ENCODE measurements around the gene IL1RL2.

Gene IL1RL2

GRCh38 chr2:102145107-102145506, 41.7 kb upstream of the IL1RL2 start:
- no CpG with 5 or more reads among the region's 4 CpGs for WGBS (ENCODE audit: extremely low coverage, insufficient coverage, low lambda C conversion rate)
- H3K4me1 ChIP-seq (ENCODE audit: control insufficient read depth, low read depth, low read length): no peaks in the 10 kb centered on the region

GRCh38 chr2:102145934-102146333, 40.9 kb upstream of the IL1RL2 start:
- H3K9ac ChIP-seq (ENCODE audit: low read length): no peak overlapping the region
- WGBS (ENCODE audit: extremely low coverage, insufficient coverage, low lambda C conversion rate): no CpG with 5 or more reads among the region's 4 CpGs
- no peak overlapping the region for H3K4ac ChIP-seq (ENCODE audit: low read depth, low read length)

More at GRCh38 chr2:102145107-102145506, 41.7 kb upstream of the IL1RL2 start:
- H3K18ac ChIP-seq (ENCODE audit: low read length): no peak overlapping the region
- no peak overlapping the region for H3K4me3 ChIP-seq (ENCODE audit: low read length)
- no peak overlapping the region for H2AK5ac ChIP-seq (ENCODE audit: low read length)
- H2BK15ac ChIP-seq (replicated peaks; ENCODE audit: low read depth): no peak overlapping the region
- H3K27me3 ChIP-seq (ENCODE audit: insufficient read depth, low read length, poor library complexity): no peaks in the 10 kb centered on the region
- no peak overlapping the region for H3K56ac ChIP-seq (ENCODE audit: low read length)
- no peak overlapping the region for H3K9ac ChIP-seq (ENCODE audit: low read length)
- no peak for DNase-seq
- no peaks in the 10 kb centered on the region for H3K79me2 ChIP-seq (ENCODE audit: control insufficient read depth, insufficient read depth, low read length)
- no peak overlapping the region for H4K8ac ChIP-seq (ENCODE audit: low read depth, low read length)
- H3K79me1 ChIP-seq (ENCODE audit: low read length): no peaks in the 10 kb centered on the region
- H3K27ac ChIP-seq (ENCODE audit: low read depth, low read length): no peak overlapping the region
- H3K23ac ChIP-seq (ENCODE audit: low read length): no peak overlapping the region
- H2BK5ac ChIP-seq (ENCODE audit: low read length): no peak overlapping the region
- no peak overlapping the region for H3K4ac ChIP-seq (ENCODE audit: low read depth, low read length)
- H3K4me2 ChIP-seq (ENCODE audit: low read length): no peak overlapping the region
- no peak overlapping the region for H4K5ac ChIP-seq (ENCODE audit: low read length)
- no peaks in the 10 kb centered on the region for H3K36me3 ChIP-seq (ENCODE audit: control insufficient read depth, insufficient read depth, low read length)
- H2BK120ac ChIP-seq (ENCODE audit: low read depth, low read length): no peak overlapping the region

GRCh38 chr2:102147935-102148334, 38.9 kb upstream of the IL1RL2 start:
- Histone ChIP-seq H2BK120ac (ENCODE audit: low read depth, low read length) (no peak overlapping the region), H3K9ac (ENCODE audit: low read length) (no peak overlapping the region), H3K27ac (ENCODE audit: low read depth, low read length) (no peak overlapping the region), H3K79me2 (ENCODE audit: control insufficient read depth, insufficient read depth, low read length) (no peaks in the 10 kb centered on the region), H3K4me3 (ENCODE audit: low read length) (no peak overlapping the region), H3K27me3 (ENCODE audit: insufficient read depth, low read length, poor library complexity) (no peaks in the 10 kb centered on the region), H3K23ac (ENCODE audit: low read length) (no peak overlapping the region), H4K5ac (ENCODE audit: low read length) (no peak overlapping the region), H3K4me1 (ENCODE audit: control insufficient read depth, low read depth, low read length) (no peaks in the 10 kb centered on the region), H3K79me1 (ENCODE audit: low read length) (no peaks in the 10 kb centered on the region), H3K36me3 (ENCODE audit: control insufficient read depth, insufficient read depth, low read length) (no peaks in the 10 kb centered on the region), H3K56ac (ENCODE audit: low read length) (no peak overlapping the region), H3K18ac (ENCODE audit: low read length) (no peak overlapping the region), H3K4ac (ENCODE audit: low read depth, low read length) (no peak overlapping the region), H3K4me2 (ENCODE audit: low read length) (no peak overlapping the region), H4K8ac (ENCODE audit: low read depth, low read length) (no peak overlapping the region), H2BK5ac (ENCODE audit: low read length) (no peak overlapping the region), H2BK15ac (replicated peaks; ENCODE audit: low read depth) (no peak overlapping the region), H2AK5ac (ENCODE audit: low read length) (no peak overlapping the region)
- no CpG with 5 or more reads among the region's 3 CpGs for whole genome bisulfite sequencing (ENCODE audit: extremely low coverage, insufficient coverage, low lambda C conversion rate)
- DNase-seq: no peak

More at GRCh38 chr2:102145934-102146333, 40.9 kb upstream of the IL1RL2 start:
- no peaks in the 10 kb centered on the region for H3K27me3 ChIP-seq (ENCODE audit: insufficient read depth, low read length, poor library complexity)
- no peak overlapping the region for H4K8ac ChIP-seq (ENCODE audit: low read depth, low read length)
- H2BK120ac ChIP-seq (ENCODE audit: low read depth, low read length): no peak overlapping the region
- no peaks in the 10 kb centered on the region for H3K36me3 ChIP-seq (ENCODE audit: control insufficient read depth, insufficient read depth, low read length)
- H2BK15ac ChIP-seq (replicated peaks; ENCODE audit: low read depth): no peak overlapping the region
- H3K27ac ChIP-seq (ENCODE audit: low read depth, low read length): no peak overlapping the region
- H2BK5ac ChIP-seq (ENCODE audit: low read length): no peak overlapping the region
- H3K56ac ChIP-seq (ENCODE audit: low read length): no peak overlapping the region
- no peak overlapping the region for H3K23ac ChIP-seq (ENCODE audit: low read length)
- H3K4me1 ChIP-seq (ENCODE audit: control insufficient read depth, low read depth, low read length): no peaks in the 10 kb centered on the region
- H4K5ac ChIP-seq (ENCODE audit: low read length): no peak overlapping the region
- no peak for DNase-seq
- H3K79me1 ChIP-seq (ENCODE audit: low read length): no peaks in the 10 kb centered on the region
- H3K79me2 ChIP-seq (ENCODE audit: control insufficient read depth, insufficient read depth, low read length): no peaks in the 10 kb centered on the region
- no peak overlapping the region for H3K4me2 ChIP-seq (ENCODE audit: low read length)
- H2AK5ac ChIP-seq (ENCODE audit: low read length): no peak overlapping the region
- no peak overlapping the region for H3K18ac ChIP-seq (ENCODE audit: low read length)
- no peak overlapping the region for H3K4me3 ChIP-seq (ENCODE audit: low read length)

GRCh38 chr2:102149243-102149642, 37.6 kb upstream of the IL1RL2 start:
- no peak overlapping the region for H2BK5ac ChIP-seq (ENCODE audit: low read length)
- no peak overlapping the region for H3K4me3 ChIP-seq (ENCODE audit: low read length)
- H3K79me2 ChIP-seq (ENCODE audit: control insufficient read depth, insufficient read depth, low read length): no peaks in the 10 kb centered on the region
- no peak overlapping the region for H3K4ac ChIP-seq (ENCODE audit: low read depth, low read length)
- H3K23ac ChIP-seq (ENCODE audit: low read length): no peak overlapping the region
- H3K9ac ChIP-seq (ENCODE audit: low read length): no peak overlapping the region
- no peak overlapping the region for H3K18ac ChIP-seq (ENCODE audit: low read length)
- no peak overlapping the region for H2AK5ac ChIP-seq (ENCODE audit: low read length)
- no peak overlapping the region for H3K56ac ChIP-seq (ENCODE audit: low read length)
- H3K27me3 ChIP-seq (ENCODE audit: insufficient read depth, low read length, poor library complexity): no peaks in the 10 kb centered on the region
- no peak overlapping the region for H3K27ac ChIP-seq (ENCODE audit: low read depth, low read length)
- H3K36me3 ChIP-seq (ENCODE audit: control insufficient read depth, insufficient read depth, low read length): no peaks in the 10 kb centered on the region
- DNase-seq: no peak
- no peaks in the 10 kb centered on the region for H3K4me1 ChIP-seq (ENCODE audit: control insufficient read depth, low read depth, low read length)
- H4K5ac ChIP-seq (ENCODE audit: low read length): no peak overlapping the region
- no peaks in the 10 kb centered on the region for H3K79me1 ChIP-seq (ENCODE audit: low read length)
- no peak overlapping the region for H2BK120ac ChIP-seq (ENCODE audit: low read depth, low read length)
- H2BK15ac ChIP-seq (replicated peaks; ENCODE audit: low read depth): no peak overlapping the region
- no peak overlapping the region for H4K8ac ChIP-seq (ENCODE audit: low read depth, low read length)
- WGBS (ENCODE audit: extremely low coverage, insufficient coverage, low lambda C conversion rate): no CpG with 5 or more reads among the region's 2 CpGs
- H3K4me2 ChIP-seq (ENCODE audit: low read length): no peak overlapping the region

- Histone ChIP-seq H2BK15ac (replicated peaks; ENCODE audit: low read depth) (no peak overlapping the region), H4K5ac (ENCODE audit: low read length) (no peak overlapping the region), H3K23ac (ENCODE audit: low read length) (no peak overlapping the region), H3K18ac (ENCODE audit: low read length) (no peak overlapping the region), H3K9ac (ENCODE audit: low read length) (no peak overlapping the region), H2BK120ac (ENCODE audit: low read depth, low read length) (no peak overlapping the region), H3K27ac (ENCODE audit: low read depth, low read length) (no peak overlapping the region), H2BK5ac (ENCODE audit: low read length) (no peak overlapping the region), H3K4me2 (ENCODE audit: low read length) (no peak overlapping the region), H3K56ac (ENCODE audit: low read length) (no peak overlapping the region), H3K36me3 (ENCODE audit: control insufficient read depth, insufficient read depth, low read length) (no peaks in the 10 kb centered on the region), H3K79me2 (ENCODE audit: control insufficient read depth, insufficient read depth, low read length) (no peaks in the 10 kb centered on the region), H4K8ac (ENCODE audit: low read depth, low read length) (no peak overlapping the region), H3K4me1 (ENCODE audit: control insufficient read depth, low read depth, low read length) (no peaks in the 10 kb centered on the region), H2AK5ac (ENCODE audit: low read length) (no peak overlapping the region), H3K4me3 (ENCODE audit: low read length) (no peak overlapping the region), H3K4ac (ENCODE audit: low read depth, low read length) (no peak overlapping the region), H3K27me3 (ENCODE audit: insufficient read depth, low read length, poor library complexity) (no peaks in the 10 kb centered on the region), H3K79me1 (ENCODE audit: low read length) (no peaks in the 10 kb centered on the region)
- peak; percentile 14 for DNase-seq
- whole genome bisulfite sequencing (ENCODE audit: extremely low coverage, insufficient coverage, low lambda C conversion rate): no CpG with 5 or more reads among the region's 9 CpGs
These were observed 37.0 kb upstream of the IL1RL2 start for GRCh38 chr2:102149644-102150455.

- H2AK5ac ChIP-seq (ENCODE audit: low read length): no peak overlapping the region
- no peak overlapping the region for H3K9ac ChIP-seq (ENCODE audit: low read length)
- H3K27me3 ChIP-seq (ENCODE audit: insufficient read depth, low read length, poor library complexity): no peaks in the 10 kb centered on the region
- H3K23ac ChIP-seq (ENCODE audit: low read length): no peak overlapping the region
- H3K4me1 ChIP-seq (ENCODE audit: control insufficient read depth, low read depth, low read length): no peaks in the 10 kb centered on the region
- no peaks in the 10 kb centered on the region for H3K36me3 ChIP-seq (ENCODE audit: control insufficient read depth, insufficient read depth, low read length)
- no peaks in the 10 kb centered on the region for H3K79me1 ChIP-seq (ENCODE audit: low read length)
- no CpG with 5 or more reads among the region's 6 CpGs for WGBS (ENCODE audit: extremely low coverage, insufficient coverage, low lambda C conversion rate)
- no peak overlapping the region for H3K27ac ChIP-seq (ENCODE audit: low read depth, low read length)
- H3K4me2 ChIP-seq (ENCODE audit: low read length): no peak overlapping the region
- no peak overlapping the region for H3K18ac ChIP-seq (ENCODE audit: low read length)
- no peak for DNase-seq
- H2BK120ac ChIP-seq (ENCODE audit: low read depth, low read length): no peak overlapping the region
- no peak overlapping the region for H2BK15ac ChIP-seq (replicated peaks; ENCODE audit: low read depth)
- no peaks in the 10 kb centered on the region for H3K79me2 ChIP-seq (ENCODE audit: control insufficient read depth, insufficient read depth, low read length)
- no peak overlapping the region for H2BK5ac ChIP-seq (ENCODE audit: low read length)
- H4K5ac ChIP-seq (ENCODE audit: low read length): no peak overlapping the region
- H3K56ac ChIP-seq (ENCODE audit: low read length): no peak overlapping the region
- H3K4ac ChIP-seq (ENCODE audit: low read depth, low read length): no peak overlapping the region
- no peak overlapping the region for H3K4me3 ChIP-seq (ENCODE audit: low read length)
- H4K8ac ChIP-seq (ENCODE audit: low read depth, low read length): no peak overlapping the region
These were observed 32.5 kb upstream of the IL1RL2 start for GRCh38 chr2:102154364-102154763.

Measured in mesendoderm (in vitro differentiated cells).